GM19468 (cell line): ENCODE results near the gene DEAF1.

Source experiments
- ATAC-seq: cut with Tn5 transposase; IDR thresholded peaks from one replicate; pipeline ENCODE4 v1.9.1; 2021; ENCODE audit warnings: mild to moderate bottlenecking, moderate library complexity, moderate number of reproducible peaks; ENCODE audit not compliant: unreplicated experiment; ENCODE audit errors: extremely low read depth

DEAF1 gene

GRCh38 chr11:601573-602245 is 93.3 kb downstream of the DEAF1 start:
- no peak for ATAC-seq

GRCh38 chr11:598005-598680 is 96.9 kb downstream of the DEAF1 start:
- no peak for ATAC-seq

GRCh38 chr11:597166-597725 is 97.8 kb downstream of the DEAF1 start:
- no peak for ATAC-seq

- no peak for ATAC-seq
Measured at GRCh38 chr11:596374-596773, 98.6 kb downstream of the DEAF1 start.

GRCh38 chr11:595400-595799 is 99.6 kb downstream of the DEAF1 start:
- ATAC-seq: no peak
